Measurements from ENCODE around the gene MX1.

Gene MX1

GRCh38 chr21:41470054-41470453 is 44.0 kb downstream of the MX1 start:
- TF ChIP-seq CTCF (conservative IDR thresholded peaks at IDR 0.05; ENCODE audit: low read length) (no peak), EZH2phosphoT487 (IDR thresholded peaks at IDR 0.05; ENCODE audit: borderline replicate concordance) (no peak)
- Histone ChIP-seq H3K4me1 (ENCODE audit: insufficient read depth, low read length, poor library complexity, severe bottlenecking) (no peaks in the 10 kb centered on the region), H3K9ac (ENCODE audit: low read depth, low read length, poor library complexity, severe bottlenecking) (no peak overlapping the region), H4K20me1 (ENCODE audit: insufficient read depth, low read length, poor library complexity, severe bottlenecking) (no peaks in the 10 kb centered on the region), H2AFZ (ENCODE audit: low read length) (no peak overlapping the region), H3K4me3 (ENCODE audit: low read length, poor library complexity, severe bottlenecking) (no peak overlapping the region), H3K79me2 (ENCODE audit: insufficient read depth, low read length) (no peaks in the 10 kb centered on the region), H3K36me3 (ENCODE audit: insufficient read depth, low read length) (no peaks in the 10 kb centered on the region), H3K4me2 (ENCODE audit: low read depth, low read length, poor library complexity, severe bottlenecking) (no peak overlapping the region), H3F3A (ENCODE audit: low read depth) (no peaks in the 10 kb centered on the region), H3K27me3 (ENCODE audit: insufficient read depth, low read length, poor library complexity, severe bottlenecking) (no peaks in the 10 kb centered on the region), H3K9me2 (replicated peaks; ENCODE audit: low read depth, low read length) (no peaks in the 10 kb centered on the region), H3K9me3 (ENCODE audit: insufficient read depth, low read depth, low read length) (no peaks in the 10 kb centered on the region)

- Histone ChIP-seq H3K79me2 (ENCODE audit: insufficient read depth, low read length) (no peaks in the 10 kb centered on the region), H3K9ac (ENCODE audit: low read depth, low read length, poor library complexity, severe bottlenecking) (no peak overlapping the region), H4K20me1 (ENCODE audit: insufficient read depth, low read length, poor library complexity, severe bottlenecking) (no peaks in the 10 kb centered on the region), H3K9me2 (replicated peaks; ENCODE audit: low read depth, low read length) (no peaks in the 10 kb centered on the region), H3K4me2 (ENCODE audit: low read depth, low read length, poor library complexity, severe bottlenecking) (no peak overlapping the region), H3K4me3 (ENCODE audit: low read length, poor library complexity, severe bottlenecking) (no peak overlapping the region), H3K27me3 (ENCODE audit: insufficient read depth, low read length, poor library complexity, severe bottlenecking) (no peaks in the 10 kb centered on the region), H3K4me1 (ENCODE audit: insufficient read depth, low read length, poor library complexity, severe bottlenecking) (no peaks in the 10 kb centered on the region), H3F3A (ENCODE audit: low read depth) (no peaks in the 10 kb centered on the region), H3K9me3 (ENCODE audit: insufficient read depth, low read depth, low read length) (no peaks in the 10 kb centered on the region), H2AFZ (ENCODE audit: low read length) (no peak overlapping the region), H3K36me3 (ENCODE audit: insufficient read depth, low read length) (no peaks in the 10 kb centered on the region)
- TF ChIP-seq CTCF (conservative IDR thresholded peaks at IDR 0.05; ENCODE audit: low read length) (no peak), EZH2phosphoT487 (IDR thresholded peaks at IDR 0.05; ENCODE audit: borderline replicate concordance) (no peak)
Measured at GRCh38 chr21:41472753-41473548, 46.9 kb downstream of the MX1 start.

- Histone ChIP-seq H2AFZ (ENCODE audit: low read length) (no peak overlapping the region), H3K4me1 (ENCODE audit: insufficient read depth, low read length, poor library complexity, severe bottlenecking) (no peaks in the 10 kb centered on the region), H3K4me3 (ENCODE audit: low read length, poor library complexity, severe bottlenecking) (no peak overlapping the region), H3K4me2 (ENCODE audit: low read depth, low read length, poor library complexity, severe bottlenecking) (no peak overlapping the region), H4K20me1 (ENCODE audit: insufficient read depth, low read length, poor library complexity, severe bottlenecking) (no peaks in the 10 kb centered on the region), H3K79me2 (ENCODE audit: insufficient read depth, low read length) (no peaks in the 10 kb centered on the region), H3K36me3 (ENCODE audit: insufficient read depth, low read length) (no peaks in the 10 kb centered on the region), H3K9me2 (replicated peaks; ENCODE audit: low read depth, low read length) (no peaks in the 10 kb centered on the region), H3K9me3 (ENCODE audit: insufficient read depth, low read depth, low read length) (no peaks in the 10 kb centered on the region), H3F3A (ENCODE audit: low read depth) (no peaks in the 10 kb centered on the region), H3K27me3 (ENCODE audit: insufficient read depth, low read length, poor library complexity, severe bottlenecking) (no peaks in the 10 kb centered on the region), H3K9ac (ENCODE audit: low read depth, low read length, poor library complexity, severe bottlenecking) (no peak overlapping the region)
- TF ChIP-seq EZH2phosphoT487 (IDR thresholded peaks at IDR 0.05; ENCODE audit: borderline replicate concordance): no peak
- no peak for TF ChIP-seq CTCF (conservative IDR thresholded peaks at IDR 0.05; ENCODE audit: low read length)
Measured at GRCh38 chr21:41475714-41476420, 49.8 kb downstream of the MX1 start.

All from Loucy (cell line).